ENCODE measurements around the gene PROM2. TPM values are rescaled to one million over a fixed set of nuclear protein-coding genes. Genes with fewer than 3 reads are reported as not detected.

Gene PROM2
- total RNA-seq, 1 experiment from 2014 or later: 64.2 TPM

DNA sequence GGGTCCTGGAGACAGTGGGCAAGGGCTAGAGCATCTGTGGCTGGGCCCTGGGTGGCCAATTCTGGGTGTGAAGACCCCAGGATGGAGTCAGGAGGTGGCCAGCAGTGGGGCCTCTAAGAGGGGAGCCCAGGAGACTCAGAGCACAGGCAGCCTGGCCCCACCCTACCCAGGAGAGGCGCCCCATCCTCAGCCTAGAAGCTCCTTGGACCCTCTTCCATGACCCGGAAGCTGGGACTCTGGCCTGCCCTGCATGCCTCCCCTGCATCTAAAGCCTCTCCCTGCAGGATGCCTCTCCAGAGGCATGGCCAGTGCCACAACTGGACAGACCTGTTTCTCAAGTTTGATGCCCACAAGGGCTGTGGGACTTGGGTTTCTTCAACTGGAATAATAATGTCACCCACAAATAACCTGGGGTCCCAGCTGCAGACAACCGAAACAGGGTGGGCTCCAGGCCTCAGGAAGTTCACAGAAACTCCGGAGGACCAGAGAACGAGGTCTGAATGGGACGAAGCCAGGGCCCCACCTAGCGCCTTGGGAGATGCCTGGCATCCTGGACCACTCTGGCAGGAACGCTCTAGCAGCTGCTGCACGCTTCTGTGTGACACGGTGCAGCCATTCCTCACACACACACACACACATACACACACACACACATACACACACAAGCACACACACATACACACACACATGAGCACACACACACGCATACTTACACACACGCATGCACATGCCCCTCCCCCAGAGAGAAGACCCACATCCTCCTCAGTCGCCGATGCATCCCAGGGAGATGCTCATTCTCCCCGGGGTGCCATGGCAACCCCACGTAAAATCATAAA, 39.3 kb downstream of the PROM2 start:
- Histone ChIP-seq H3K79me2 (ENCODE audit: low read length) (no peaks in the 10 kb centered on the region), H4K20me1 (ENCODE audit: low read length) (no peaks in the 10 kb centered on the region), H3K27me3 (ENCODE audit: low read length) (no peaks in the 10 kb centered on the region), H3K4me3 (ENCODE audit: low read length) (no peak overlapping the region), H3K9me3 (ENCODE audit: low read length) (no peaks in the 10 kb centered on the region), H3K9ac (ENCODE audit: low read length) (no peak overlapping the region), H2AFZ (ENCODE audit: low read length) (no peak overlapping the region), H3K27ac (ENCODE audit: low read length) (no peak overlapping the region), H3K9me2 (replicated peaks; ENCODE audit: low read length) (no peaks in the 10 kb centered on the region), H3K4me2 (ENCODE audit: low read length) (peak overlapping the region; percentile 32; the same call in 1 of the 2 replicates), H3F3A (ENCODE audit: low read length, unreplicated experiment) (peaks cover 6% of the 10 kb centered on the region), H3K36me3 (ENCODE audit: low read depth, low read length) (no peaks in the 10 kb centered on the region), H3K4me1 (ENCODE audit: insufficient read depth, low read length) (peaks cover 57% of the 10 kb centered on the region)
- CTCF ChIA-PET: no interaction called here
- ATAC-seq: no peak
- POLR2A ChIA-PET (ENCODE audit: unreplicated experiment): no interaction called here
- TF ChIP-seq EZH2phosphoT487 (IDR thresholded peaks at IDR 0.05; ENCODE audit: borderline replicate concordance, low read length): no peak
- TF ChIP-seq, protein P1, sequence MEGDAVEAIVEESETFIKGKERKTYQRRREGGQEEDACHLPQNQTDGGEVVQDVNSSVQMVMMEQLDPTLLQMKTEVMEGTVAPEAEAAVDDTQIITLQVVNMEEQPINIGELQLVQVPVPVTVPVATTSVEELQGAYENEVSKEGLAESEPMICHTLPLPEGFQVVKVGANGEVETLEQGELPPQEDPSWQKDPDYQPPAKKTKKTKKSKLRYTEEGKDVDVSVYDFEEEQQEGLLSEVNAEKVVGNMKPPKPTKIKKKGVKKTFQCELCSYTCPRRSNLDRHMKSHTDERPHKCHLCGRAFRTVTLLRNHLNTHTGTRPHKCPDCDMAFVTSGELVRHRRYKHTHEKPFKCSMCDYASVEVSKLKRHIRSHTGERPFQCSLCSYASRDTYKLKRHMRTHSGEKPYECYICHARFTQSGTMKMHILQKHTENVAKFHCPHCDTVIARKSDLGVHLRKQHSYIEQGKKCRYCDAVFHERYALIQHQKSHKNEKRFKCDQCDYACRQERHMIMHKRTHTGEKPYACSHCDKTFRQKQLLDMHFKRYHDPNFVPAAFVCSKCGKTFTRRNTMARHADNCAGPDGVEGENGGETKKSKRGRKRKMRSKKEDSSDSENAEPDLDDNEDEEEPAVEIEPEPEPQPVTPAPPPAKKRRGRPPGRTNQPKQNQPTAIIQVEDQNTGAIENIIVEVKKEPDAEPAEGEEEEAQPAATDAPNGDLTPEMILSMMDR (conservative IDR thresholded peaks at IDR 0.05; ENCODE audit: low read depth, low read length): no peak
- TF ChIP-seq EZH2 (IDR thresholded peaks at IDR 0.05; ENCODE audit: low read length, unreplicated experiment): no peak
- no TSS peak for BruUV-seq (replicated peaks)
- intact Hi-C loops (cut with micrococcal nuclease): no loop called here
- peak; percentile 77 for DNase-seq

DNA sequence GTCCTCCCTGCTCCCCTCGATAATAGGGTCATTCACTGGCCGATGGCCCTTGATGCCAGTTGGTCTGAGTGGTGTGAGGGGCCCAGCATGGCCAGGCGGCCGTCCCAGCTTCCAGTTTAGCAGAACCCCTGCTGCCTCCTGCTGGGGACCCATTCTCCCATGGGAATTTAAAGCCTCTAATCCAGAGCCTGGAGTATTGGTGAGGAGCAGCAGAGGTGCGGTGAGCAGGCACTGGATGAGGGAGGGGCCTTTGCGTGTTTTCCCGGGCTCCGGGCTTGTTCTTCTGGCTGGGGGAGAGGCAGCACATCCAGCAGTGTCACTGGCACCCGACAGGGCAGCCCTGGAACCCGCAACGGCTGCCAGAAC, 40.3 kb downstream of the PROM2 start:
- ATAC-seq (no peak), DNase-seq (no peak)
- Histone ChIP-seq H3K27ac (ENCODE audit: low read length) (0 out of 2 replicates have a peak overlapping the region, but pooled peaks have one; percentile 80), H3K27me3 (ENCODE audit: low read length) (no peaks in the 10 kb centered on the region), H3K4me2 (ENCODE audit: low read length) (peak overlapping the region; percentile 79; the same call in 1 of the 2 replicates), H3K9me2 (replicated peaks; ENCODE audit: low read length) (no peaks in the 10 kb centered on the region), H3K79me2 (ENCODE audit: low read length) (no peaks in the 10 kb centered on the region), H3K9me3 (ENCODE audit: low read length) (no peaks in the 10 kb centered on the region), H3K9ac (ENCODE audit: low read length) (no peak overlapping the region), H3K4me3 (ENCODE audit: low read length) (no peak overlapping the region), H3K36me3 (ENCODE audit: low read depth, low read length) (no peaks in the 10 kb centered on the region), H3K4me1 (ENCODE audit: insufficient read depth, low read length) (peaks cover 57% of the 10 kb centered on the region), H4K20me1 (ENCODE audit: low read length) (no peaks in the 10 kb centered on the region), H3F3A (ENCODE audit: low read length, unreplicated experiment) (peaks cover 6% of the 10 kb centered on the region), H2AFZ (ENCODE audit: low read length) (no peak overlapping the region)
- BruUV-seq (replicated peaks): no TSS peak
- ChIA-PET CTCF (interaction anchor here (0.6 to 3.3 kb wide), 2 partner anchors 36 to 83 kb away, joined by 3 to 28 read pairs; no protein-coding TSS in a partner anchor), POLR2A (ENCODE audit: unreplicated experiment) (no interaction called here)
- intact Hi-C loops (cut with micrococcal nuclease): no loop called here
- TF ChIP-seq EZH2 (IDR thresholded peaks at IDR 0.05; ENCODE audit: low read length, unreplicated experiment) (no peak), EZH2phosphoT487 (IDR thresholded peaks at IDR 0.05; ENCODE audit: borderline replicate concordance, low read length) (no peak)
- TF ChIP-seq, protein P1 (conservative IDR thresholded peaks at IDR 0.05; ENCODE audit: low read depth, low read length): no peak

All from PC-3 (cell line).